Measurements from ENCODE around the gene PAGE2B. TPM values are rescaled to one million over a fixed set of nuclear protein-coding genes. Genes with fewer than 3 reads are reported as not detected.
A peak's percentile ranks its signal among the peaks of the same experiment; 100 is the strongest.
"Not testable (repeated sequence)": the region's sequence is repeated elsewhere in the genome, so short reads cannot be mapped to it uniquely, and the experiment has no call there.

PAGE2B gene
- total RNA-seq, 4 donors from 2014 or later: not detected

GRCh38 chrX:55041514-55041913 is 33.3 kb upstream of the PAGE2B start:
- in situ Hi-C loops (cut with MboI; ENCODE audit: low sequenced_read_pairs in 4 of 4): no loop called here
- H3K9me3 ChIP-seq: no peaks in the 10 kb centered on the region

DNA sequence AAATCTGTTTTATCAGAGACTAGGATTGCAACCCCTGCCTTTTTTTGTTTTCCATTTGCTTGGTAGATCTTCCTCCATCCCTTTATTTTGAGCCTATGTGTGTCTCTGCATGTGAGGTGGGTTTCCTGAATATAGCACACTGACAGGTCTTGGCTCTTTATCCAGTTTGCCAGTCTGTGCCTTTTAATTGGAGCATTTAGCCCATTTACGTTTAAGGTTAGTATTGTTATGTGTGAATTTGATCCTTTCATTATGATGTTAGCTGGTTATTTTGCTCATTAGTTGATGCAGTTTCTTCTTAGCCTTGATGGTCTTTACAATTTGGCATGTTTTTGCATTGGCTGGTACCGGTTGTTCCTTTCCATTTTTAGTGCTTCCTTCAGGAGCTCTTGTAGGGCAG is 24.2 kb upstream of the PAGE2B start:
- intact Hi-C loops (cut with DNase I; ENCODE audit: low total_unique reads); ATAC-seq; H3K4me1 ChIP-seq; H3K36me3 ChIP-seq; H3K27me3 ChIP-seq; DNase-seq; H3K9me3 ChIP-seq; H3K4me3 ChIP-seq; H3K27ac ChIP-seq: not testable (repeated sequence)
- in situ Hi-C loops (cut with MboI; ENCODE audit: low sequenced_read_pairs in 4 of 4): loop anchor here in 2 of 4 donors (10.0 to 25.0 kb wide), 2 partner anchors 156 to 163 kb away; no protein-coding TSS in a partner anchor

More at GRCh38 chrX:55041514-55041913, 33.3 kb upstream of the PAGE2B start:
- Histone ChIP-seq H3K27ac (no peak overlapping the region), H3K4me3 (no peak overlapping the region), H3K27me3 (no peaks in the 10 kb centered on the region), H3K4me1 (no peaks in the 10 kb centered on the region), H3K36me3 (no peaks in the 10 kb centered on the region)
- no peak for TF ChIP-seq POLR2A (IDR thresholded peaks at IDR 0.05)
- TF ChIP-seq, protein P1, sequence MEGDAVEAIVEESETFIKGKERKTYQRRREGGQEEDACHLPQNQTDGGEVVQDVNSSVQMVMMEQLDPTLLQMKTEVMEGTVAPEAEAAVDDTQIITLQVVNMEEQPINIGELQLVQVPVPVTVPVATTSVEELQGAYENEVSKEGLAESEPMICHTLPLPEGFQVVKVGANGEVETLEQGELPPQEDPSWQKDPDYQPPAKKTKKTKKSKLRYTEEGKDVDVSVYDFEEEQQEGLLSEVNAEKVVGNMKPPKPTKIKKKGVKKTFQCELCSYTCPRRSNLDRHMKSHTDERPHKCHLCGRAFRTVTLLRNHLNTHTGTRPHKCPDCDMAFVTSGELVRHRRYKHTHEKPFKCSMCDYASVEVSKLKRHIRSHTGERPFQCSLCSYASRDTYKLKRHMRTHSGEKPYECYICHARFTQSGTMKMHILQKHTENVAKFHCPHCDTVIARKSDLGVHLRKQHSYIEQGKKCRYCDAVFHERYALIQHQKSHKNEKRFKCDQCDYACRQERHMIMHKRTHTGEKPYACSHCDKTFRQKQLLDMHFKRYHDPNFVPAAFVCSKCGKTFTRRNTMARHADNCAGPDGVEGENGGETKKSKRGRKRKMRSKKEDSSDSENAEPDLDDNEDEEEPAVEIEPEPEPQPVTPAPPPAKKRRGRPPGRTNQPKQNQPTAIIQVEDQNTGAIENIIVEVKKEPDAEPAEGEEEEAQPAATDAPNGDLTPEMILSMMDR (IDR thresholded peaks at IDR 0.05 in 4 of 5, conservative IDR thresholded peaks at IDR 0.05 in 1 of 5): no peak
- DNase-seq (no peak), ATAC-seq (no peak)
- intact Hi-C loops (cut with DNase I; ENCODE audit: low total_unique reads): no loop called here

DNA sequence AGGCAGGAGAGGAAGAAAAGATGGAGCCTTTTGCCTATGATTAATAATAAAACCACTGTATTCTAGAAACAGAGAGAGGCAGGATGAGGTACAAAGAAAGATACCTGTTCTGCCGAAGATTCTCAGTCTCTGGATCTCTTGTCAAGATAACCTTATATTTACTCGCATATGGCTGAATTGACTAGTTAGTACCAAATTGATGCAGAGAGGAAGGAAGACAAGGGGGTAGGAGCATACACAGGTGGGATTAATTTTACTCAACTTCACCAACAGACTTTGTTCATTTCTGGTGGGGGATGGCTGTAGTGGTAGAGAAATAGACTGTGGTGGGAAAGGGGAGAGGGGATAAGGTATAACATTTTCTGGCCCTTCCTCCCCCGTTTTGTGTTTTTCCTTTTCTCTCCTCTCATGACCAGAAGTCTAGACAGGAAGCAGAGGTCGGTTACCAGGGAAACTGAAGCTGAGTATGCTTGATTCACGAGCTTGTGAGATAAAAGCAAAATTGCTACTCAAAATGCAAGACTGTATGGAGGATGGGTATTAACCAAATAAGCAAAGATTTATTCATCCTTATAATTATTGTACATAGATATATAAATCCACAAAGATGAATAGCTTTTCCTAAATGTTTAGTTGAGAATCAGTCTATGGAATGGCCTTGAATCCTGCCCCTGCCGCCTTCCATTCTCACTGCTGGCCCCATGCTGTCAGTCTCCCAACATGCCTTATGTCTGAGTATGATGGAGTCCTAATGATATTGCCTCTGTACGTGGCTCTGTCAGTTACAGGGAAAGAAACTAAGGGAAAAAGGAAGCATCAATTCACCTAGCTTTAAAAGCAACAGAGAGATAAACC is 17.8 kb upstream of the PAGE2B start:
- Histone ChIP-seq H3K4me3 (peak overlapping the region in 1 of 4 donors; percentile 32), H3K27me3 (no peaks in the 10 kb centered on the region), H3K27ac (no peak overlapping the region), H3K36me3 (no peaks in the 10 kb centered on the region), H3K4me1 (no peaks in the 10 kb centered on the region), H3K9me3 (no peaks in the 10 kb centered on the region)
- intact Hi-C loops (cut with DNase I; ENCODE audit: low total_unique reads): loop anchor here (1.0 kb wide), 2 partner anchors 166 to 417 kb away; no protein-coding TSS in a partner anchor
- ATAC-seq (no peak), DNase-seq (no peak)
- TF ChIP-seq, protein P1 (IDR thresholded peaks at IDR 0.05 in 4 of 5, conservative IDR thresholded peaks at IDR 0.05 in 1 of 5): no peak
- no peak for TF ChIP-seq POLR2A (IDR thresholded peaks at IDR 0.05)
- in situ Hi-C loops (cut with MboI; ENCODE audit: low sequenced_read_pairs in 4 of 4): loop anchor here in 2 of 4 donors (10.0 to 25.0 kb wide), 2 partner anchors 162 to 170 kb away; no protein-coding TSS in a partner anchor

GRCh38 chrX:55057675-55058249 is 17.1 kb upstream of the PAGE2B start:
- peaks cover 0 to 5% (median 0%) of the 10 kb centered on the region in 3 donors for H3K27me3 ChIP-seq
- H3K4me1 ChIP-seq: no peaks in the 10 kb centered on the region
- no peak overlapping the region for H3K27ac ChIP-seq
- TF ChIP-seq POLR2A (IDR thresholded peaks at IDR 0.05): no peak
- TF ChIP-seq, protein P1 (IDR thresholded peaks at IDR 0.05 in 4 of 5, conservative IDR thresholded peaks at IDR 0.05 in 1 of 5): peak; percentile 62 to 78 (median 68)
- in situ Hi-C loops (cut with MboI; ENCODE audit: low sequenced_read_pairs in 4 of 4) (loop anchor here in 2 of 4 donors (10.0 to 25.0 kb wide), 2 partner anchors 163 to 170 kb away; no protein-coding TSS in a partner anchor), intact Hi-C loops (cut with DNase I; ENCODE audit: low total_unique reads) (loop anchor here (1.0 kb wide), 2 partner anchors 166 to 417 kb away; no protein-coding TSS in a partner anchor)
- no peaks in the 10 kb centered on the region for H3K36me3 ChIP-seq
- peak overlapping the region in 1 of 4 donors; percentile 32 for H3K4me3 ChIP-seq
- ATAC-seq (peak in 1 of 2 donors; percentile 69), DNase-seq (no peak)
- no peaks in the 10 kb centered on the region for H3K9me3 ChIP-seq

GRCh38 chrX:55067180-55067579 is 7.7 kb upstream of the PAGE2B start:
- H3K27ac ChIP-seq; H3K36me3 ChIP-seq; intact Hi-C loops (cut with DNase I; ENCODE audit: low total_unique reads); H3K4me3 ChIP-seq; ATAC-seq; H3K27me3 ChIP-seq; H3K4me1 ChIP-seq; H3K9me3 ChIP-seq; DNase-seq: not testable (repeated sequence)
- in situ Hi-C loops (cut with MboI; ENCODE audit: low sequenced_read_pairs in 4 of 4): loop anchor here in 1 of 4 donors (25.0 kb wide), 1 partner anchor 180 kb away; no protein-coding TSS in a partner anchor
